Astrocyte of the cerebellum (primary cell): ENCODE data around the gene SEC22C.

Experiments used
- DNase-seq: peaks from one replicate; pipeline ENCODE4 v3.0.0-alpha.2; 2011; ENCODE audit warnings: low read depth
- H3K4me3 ChIP-seq: 2 replicates; pipeline ENCODE4 v1.5.1; 2011; ENCODE audit warnings: mild to moderate bottlenecking, low read depth, low read length, moderate library complexity
- in situ Hi-C: cut with HindIII; loops from 2 replicates; pipeline ENCODE4 v1.10.0; 2017; ENCODE audit warnings: low sequenced_read_pairs
- TF ChIP-seq, protein P1 (sequence below): IDR thresholded peaks from 2 replicates; pipeline ENCODE4 v1.5.1; 2012; ENCODE audit warnings: low read length, low read depth, moderate library complexity, mild to moderate bottlenecking; ENCODE audit errors: missing control alignments

SEC22C gene

DNA sequence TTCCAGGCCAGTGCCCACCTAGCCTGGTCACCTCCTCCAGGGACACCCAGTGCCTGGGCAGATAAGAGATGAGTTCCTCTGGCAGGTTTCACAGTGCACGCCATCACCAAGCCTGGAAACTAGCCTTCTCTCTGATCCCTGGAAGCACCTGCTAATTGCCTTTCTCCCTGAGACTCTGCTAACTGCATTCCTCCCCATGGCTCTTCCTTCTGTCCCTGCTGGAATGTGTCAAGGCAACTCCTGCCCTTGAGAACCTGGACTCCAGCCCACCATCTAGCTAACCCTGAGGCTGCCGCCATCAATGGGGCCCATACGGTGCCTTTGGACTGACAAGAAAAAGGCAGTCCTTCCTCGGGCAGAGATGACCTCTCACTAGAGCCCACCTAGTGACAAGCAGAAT, 60.9 kb downstream of the SEC22C start:
- TF ChIP-seq, protein P1, sequence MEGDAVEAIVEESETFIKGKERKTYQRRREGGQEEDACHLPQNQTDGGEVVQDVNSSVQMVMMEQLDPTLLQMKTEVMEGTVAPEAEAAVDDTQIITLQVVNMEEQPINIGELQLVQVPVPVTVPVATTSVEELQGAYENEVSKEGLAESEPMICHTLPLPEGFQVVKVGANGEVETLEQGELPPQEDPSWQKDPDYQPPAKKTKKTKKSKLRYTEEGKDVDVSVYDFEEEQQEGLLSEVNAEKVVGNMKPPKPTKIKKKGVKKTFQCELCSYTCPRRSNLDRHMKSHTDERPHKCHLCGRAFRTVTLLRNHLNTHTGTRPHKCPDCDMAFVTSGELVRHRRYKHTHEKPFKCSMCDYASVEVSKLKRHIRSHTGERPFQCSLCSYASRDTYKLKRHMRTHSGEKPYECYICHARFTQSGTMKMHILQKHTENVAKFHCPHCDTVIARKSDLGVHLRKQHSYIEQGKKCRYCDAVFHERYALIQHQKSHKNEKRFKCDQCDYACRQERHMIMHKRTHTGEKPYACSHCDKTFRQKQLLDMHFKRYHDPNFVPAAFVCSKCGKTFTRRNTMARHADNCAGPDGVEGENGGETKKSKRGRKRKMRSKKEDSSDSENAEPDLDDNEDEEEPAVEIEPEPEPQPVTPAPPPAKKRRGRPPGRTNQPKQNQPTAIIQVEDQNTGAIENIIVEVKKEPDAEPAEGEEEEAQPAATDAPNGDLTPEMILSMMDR = no peak
- DNase-seq = no peak
- in situ Hi-C loops = no loop called here
- no peak overlapping the region for H3K4me3 ChIP-seq

- TF ChIP-seq, protein P1 = no peak
- no peak overlapping the region for H3K4me3 ChIP-seq
- DNase-seq = no peak
- in situ Hi-C loops = no loop called here
Observed at GRCh38 chr3:42520336-42520735, 61.4 kb downstream of the SEC22C start.

GRCh38 chr3:42519568-42519962, 62.2 kb downstream of the SEC22C start:
- TF ChIP-seq, protein P1 = no peak
- H3K4me3 ChIP-seq = no peak overlapping the region
- in situ Hi-C loops = no loop called here
- DNase-seq = no peak

DNA sequence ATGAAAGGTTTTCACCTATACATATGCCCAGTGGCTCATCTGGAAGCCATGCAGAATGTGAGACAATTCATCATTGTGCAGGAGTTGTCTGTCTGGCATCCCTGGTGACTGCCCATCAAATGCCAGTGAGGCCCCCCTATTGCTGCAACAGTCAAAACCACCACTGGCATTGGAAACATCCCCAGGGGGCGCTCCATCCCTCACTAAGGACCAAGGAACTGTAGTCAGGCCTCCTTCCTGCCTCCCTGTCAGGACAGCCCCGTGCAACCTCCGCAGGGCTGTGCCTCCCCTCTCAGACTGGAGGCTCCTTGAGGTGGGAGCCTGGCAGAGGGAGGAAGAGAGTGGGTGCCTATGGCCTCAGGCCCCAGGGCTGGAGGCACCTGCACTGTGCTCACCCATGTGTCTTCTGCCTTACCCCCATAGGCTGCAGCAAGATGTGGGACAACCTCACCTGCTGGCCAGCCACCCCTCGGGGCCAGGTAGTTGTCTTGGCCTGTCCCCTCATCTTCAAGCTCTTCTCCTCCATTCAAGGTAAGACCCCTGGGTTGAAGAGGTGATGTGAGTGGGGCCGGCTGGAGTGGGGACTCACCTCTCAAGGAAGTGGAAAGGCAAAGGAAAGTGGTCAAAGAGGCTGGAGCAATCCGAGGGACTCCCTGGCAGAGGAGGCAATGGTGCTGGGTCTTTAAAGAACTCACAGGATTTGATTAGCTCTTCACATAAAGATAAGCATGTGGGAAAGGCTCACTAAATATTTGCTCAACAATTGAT, 62.8 kb downstream of the SEC22C start:
- TF ChIP-seq, protein P1 = no peak
- in situ Hi-C loops = no loop called here
- no peak for DNase-seq
- no peak overlapping the region for H3K4me3 ChIP-seq

GRCh38 chr3:42517117-42517516, 64.7 kb downstream of the SEC22C start:
- in situ Hi-C loops = no loop called here
- DNase-seq = no peak
- no peak overlapping the region for H3K4me3 ChIP-seq
- TF ChIP-seq, protein P1 = no peak

GRCh38 chr3:42516443-42516842, 65.3 kb downstream of the SEC22C start:
- in situ Hi-C loops = no loop called here
- TF ChIP-seq, protein P1 = no peak
- DNase-seq = no peak
- no peak overlapping the region for H3K4me3 ChIP-seq

- no peak for DNase-seq
- TF ChIP-seq, protein P1 = no peak
- no peak overlapping the region for H3K4me3 ChIP-seq
- in situ Hi-C loops = no loop called here
Observed at GRCh38 chr3:42515976-42516375, 65.8 kb downstream of the SEC22C start.
